Hypothalamus (tissue), 51 donors: ENCODE results near the gene TLK2.
A peak's percentile ranks its signal among the peaks of the same experiment; 100 is the strongest.
"Not testable (repeated sequence)": the region's sequence is repeated elsewhere in the genome, so short reads cannot be mapped to it uniquely, and the experiment has no call there.

ENCODE experiments used
- DNase-seq, 51 donors: peaks; one replicate each; lab custom pipeline; 2025; lab: John Stamatoyannopoulos, UW

TLK2 gene

DNA sequence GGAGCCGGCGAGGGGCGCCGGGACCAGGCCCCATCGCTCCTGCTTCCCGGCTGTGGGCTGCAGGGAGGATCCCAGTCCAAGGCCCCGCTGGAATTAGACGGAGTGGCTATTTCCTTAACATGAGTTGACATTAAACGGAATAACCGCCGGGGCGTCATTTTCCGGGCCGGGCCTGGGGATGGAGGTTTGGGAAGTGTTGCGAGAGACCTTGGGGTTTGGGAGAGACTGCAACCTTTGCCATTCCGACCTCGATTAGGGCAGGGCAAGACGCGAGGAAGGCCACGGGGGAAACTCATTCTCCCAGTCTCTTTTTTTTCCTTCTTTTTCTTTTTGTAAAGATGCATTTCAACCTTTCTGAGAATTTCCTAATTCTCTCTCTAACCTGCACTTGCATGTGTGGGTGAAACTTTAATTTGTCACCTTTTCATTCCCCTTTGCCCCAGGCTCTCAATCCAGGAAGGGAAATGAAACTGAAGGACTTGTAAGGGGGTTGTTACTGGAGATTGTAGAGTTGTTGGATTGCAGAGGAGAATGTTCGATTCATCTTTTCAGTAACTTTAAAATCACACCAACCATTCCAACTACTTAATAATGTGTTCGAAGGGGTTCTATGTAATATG, 1.1 kb downstream of the TLK2 start:
- peak in 23 of 51 donors; percentile 3 to 42 (median 13) for DNase-seq

DNA sequence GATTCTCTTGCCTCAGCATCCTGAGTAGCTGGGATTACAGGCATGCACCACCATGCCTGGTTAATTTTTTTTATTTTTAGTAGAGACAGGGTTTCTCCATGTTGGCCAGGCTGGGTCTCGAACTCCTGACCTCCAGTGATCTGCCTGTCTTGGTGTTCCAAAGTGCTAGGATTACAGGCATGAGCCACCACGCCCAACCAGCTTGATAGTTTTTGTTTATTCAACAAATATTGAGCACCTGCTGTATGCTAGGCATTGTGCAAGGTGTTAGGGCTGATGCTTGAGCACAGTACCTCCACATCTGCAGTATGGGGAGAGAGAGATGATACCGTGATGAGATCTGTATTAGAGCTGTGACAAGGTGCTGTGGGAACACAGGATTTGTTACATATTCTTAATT, 3.9 kb downstream of the TLK2 start:
- not testable (repeated sequence) for DNase-seq

DNA sequence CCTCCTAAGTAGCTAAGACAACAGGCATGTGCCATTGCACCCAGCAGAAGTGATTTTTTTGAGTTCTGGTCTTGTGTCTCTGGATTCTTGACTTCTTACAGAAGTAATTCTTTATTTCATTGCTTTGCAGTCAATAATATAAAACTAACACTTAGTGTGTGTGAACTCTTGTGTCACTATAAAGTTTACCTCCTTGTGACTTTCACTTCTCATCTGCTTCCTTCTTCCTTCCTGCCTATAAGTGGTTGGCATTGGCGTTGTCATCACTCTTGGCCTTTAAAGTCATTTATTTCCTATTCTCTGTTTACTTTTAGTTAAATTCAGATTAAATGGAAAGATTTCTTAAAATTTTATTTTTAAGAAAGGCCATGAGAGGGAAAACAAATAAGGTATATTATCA, 12.4 kb downstream of the TLK2 start:
- DNase-seq: not testable (repeated sequence)

DNA sequence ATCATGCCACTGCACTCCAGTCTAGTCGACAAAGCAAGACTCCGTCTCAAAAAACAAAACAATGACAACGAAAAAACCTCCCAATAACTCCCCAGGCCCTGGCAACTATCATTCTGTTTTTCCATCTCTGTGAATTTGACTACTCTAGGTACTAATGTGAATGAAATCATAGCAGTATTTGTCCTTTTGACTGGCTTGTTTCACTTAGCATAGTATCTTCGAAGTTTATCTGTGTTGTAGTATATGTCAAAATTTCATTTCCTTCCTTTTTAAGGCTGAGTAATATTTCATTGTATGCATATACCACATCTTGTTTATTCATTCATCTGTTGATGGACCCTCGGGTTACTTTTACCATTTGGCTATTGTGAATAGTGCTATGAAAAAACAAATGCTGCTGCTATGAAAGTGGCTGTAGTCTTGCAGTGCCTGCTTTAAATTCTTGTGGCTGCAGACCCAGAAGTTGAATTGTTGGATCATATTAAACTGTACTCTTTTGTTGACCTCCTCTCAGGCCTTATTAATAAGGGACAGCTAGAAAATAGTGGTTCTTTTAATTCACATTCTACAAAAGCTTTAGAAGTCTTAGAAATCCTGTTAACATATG, 14.5 kb downstream of the TLK2 start:
- not testable (repeated sequence) for DNase-seq

DNA sequence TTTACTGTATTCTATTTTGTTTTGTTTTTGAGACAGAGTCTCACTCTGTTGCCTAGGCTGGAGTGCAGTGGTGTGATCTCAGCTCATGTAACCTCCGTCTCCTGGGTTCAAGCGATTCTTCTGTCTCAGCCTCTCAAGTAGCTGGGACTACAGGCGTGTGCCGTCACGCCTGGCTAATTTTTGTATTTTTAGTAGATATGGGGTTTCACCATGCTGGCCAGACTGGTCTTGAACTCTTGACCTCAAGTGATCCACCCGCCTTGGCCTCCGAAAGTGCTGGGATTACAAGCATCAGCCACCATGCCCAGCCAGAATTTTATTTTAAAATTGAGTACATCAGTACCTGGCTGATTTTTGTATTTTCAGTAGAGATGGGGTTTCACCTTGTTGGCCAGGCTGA, 15.4 kb downstream of the TLK2 start:
- DNase-seq: not testable (repeated sequence)

DNA sequence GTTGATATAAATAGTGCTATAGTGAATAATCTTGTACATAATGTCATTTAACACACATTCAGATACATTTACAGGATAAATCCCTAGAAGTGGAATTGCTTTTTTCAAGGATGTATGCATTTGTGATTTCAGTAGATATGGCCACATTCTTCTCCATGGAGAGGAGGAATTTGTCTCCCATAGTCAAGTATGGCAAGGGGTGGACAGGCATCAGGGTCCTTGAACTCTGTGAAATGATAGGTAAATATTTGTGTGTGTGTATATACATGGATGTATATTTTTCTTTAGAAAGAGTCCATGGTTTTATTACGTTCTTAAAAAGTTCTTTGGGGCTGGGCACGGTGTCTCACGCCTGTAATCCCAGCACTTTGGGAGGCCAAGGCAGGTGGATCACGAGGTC, 17.7 kb downstream of the TLK2 start:
- DNase-seq: not testable (repeated sequence)

DNA sequence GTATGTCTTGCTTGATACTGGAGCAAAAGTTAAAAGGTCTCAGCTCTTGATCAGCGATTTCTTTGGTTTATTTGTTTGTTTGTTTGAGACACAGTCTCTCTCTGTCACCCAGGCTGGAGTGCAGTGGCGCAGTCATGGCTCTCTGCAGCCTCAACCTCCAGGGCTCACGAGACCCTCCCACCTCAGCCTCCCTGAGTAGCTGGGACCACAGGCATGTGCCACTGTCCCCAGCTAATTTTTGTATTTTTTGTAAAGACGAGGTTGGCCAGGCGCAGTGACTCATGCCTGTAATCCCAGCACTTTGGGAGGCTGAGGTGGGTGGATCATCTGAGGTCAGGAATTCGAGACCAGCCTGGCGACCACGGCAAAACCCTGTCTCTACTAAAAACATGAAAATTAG, 20.2 kb downstream of the TLK2 start:
- DNase-seq: not testable (repeated sequence)

DNA sequence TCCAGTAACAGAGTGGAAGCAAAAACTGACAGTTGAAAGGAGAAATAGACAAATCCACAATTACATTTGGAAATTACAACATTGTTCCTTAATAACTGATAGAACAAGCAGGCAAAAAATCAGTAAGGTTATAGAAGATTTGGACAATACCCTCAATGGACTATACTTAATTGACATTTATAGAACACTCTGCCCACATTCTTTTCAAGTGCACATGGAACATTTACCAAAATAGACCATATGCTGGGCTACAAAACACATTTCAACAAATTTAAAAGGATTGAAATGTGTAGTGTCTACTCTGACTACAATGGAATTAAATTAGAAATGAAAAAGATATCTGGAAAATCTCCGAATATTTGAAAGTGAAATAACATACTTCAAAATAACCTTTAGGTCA, 21.8 kb downstream of the TLK2 start:
- DNase-seq: not testable (repeated sequence)

DNA sequence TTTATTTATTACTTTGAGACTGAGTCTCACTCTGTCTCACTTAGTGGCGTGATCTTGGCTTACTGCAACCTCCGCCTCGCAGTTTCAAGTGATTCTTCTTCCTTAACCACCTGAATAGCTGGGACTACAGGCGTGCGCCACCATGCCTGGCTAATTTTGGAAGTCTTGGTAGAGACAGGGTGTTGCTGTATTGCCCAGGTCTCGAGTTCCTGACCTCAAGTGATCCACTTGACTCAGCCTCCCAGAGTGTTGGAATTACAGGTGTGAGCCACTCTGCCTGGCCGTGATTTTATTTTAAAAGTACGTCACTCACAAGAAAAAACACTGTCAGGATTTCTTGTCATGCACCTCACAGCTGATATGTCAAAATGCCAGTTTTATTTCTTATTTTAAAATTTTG, 26.2 kb downstream of the TLK2 start:
- DNase-seq: not testable (repeated sequence)

DNA sequence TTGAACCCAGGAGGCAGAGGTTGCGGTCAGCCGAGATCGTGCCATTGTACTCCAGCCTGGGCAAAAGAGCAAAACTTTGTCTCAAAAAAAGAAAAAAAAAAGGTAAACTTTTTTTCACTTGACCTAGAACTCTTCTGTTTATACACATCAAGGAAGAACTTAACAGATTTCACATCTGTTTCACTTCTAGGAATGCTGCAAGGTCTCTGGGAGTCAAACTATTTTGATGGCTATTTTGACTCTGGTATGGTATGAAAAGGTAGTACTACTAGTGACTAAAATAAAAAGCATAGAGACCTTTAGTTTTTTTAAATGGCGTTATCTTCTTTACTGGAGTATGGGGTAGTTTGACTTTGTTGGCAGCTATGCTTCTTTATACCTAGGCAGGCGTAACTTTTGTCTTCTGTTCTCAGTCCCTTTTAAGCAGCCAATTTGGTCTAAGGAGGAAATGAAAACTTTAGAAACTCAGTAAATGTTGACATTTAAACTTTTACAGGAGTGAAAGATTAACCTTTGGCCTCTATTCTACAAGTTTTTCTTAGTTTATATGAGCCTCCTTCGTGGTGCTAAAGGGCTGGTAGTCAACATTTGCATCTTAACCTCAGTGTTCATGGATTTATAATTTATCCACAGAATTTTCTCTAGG, 28.7 kb downstream of the TLK2 start:
- DNase-seq: not testable (repeated sequence)

DNA sequence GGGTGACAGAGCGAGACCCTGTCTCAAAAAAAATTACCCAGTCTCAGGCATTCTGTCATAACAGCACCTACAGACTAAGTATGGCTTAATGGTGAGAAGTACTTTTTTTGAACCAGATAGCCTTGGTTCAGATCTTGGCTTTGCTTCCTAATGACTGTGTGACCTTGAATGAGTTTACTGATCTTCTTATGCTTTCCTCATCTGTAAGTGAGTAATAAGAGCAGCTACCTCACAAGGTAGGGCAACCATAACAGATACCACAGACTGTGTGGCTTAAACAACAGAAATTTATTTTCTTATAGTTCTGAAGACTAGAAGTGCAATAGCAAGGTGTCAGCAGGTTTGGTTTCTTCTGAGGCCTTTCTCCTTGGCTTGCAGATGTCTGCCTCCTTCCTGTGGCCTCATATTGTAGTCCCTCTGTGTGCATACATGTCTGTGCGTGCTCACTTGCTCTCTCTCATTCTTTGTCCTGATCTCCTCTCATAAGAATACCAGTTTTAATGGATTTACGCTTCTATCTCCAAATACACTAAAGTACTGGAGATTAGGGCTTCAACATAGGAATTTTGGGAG, 31.7 kb downstream of the TLK2 start:
- not testable (repeated sequence) for DNase-seq

DNA sequence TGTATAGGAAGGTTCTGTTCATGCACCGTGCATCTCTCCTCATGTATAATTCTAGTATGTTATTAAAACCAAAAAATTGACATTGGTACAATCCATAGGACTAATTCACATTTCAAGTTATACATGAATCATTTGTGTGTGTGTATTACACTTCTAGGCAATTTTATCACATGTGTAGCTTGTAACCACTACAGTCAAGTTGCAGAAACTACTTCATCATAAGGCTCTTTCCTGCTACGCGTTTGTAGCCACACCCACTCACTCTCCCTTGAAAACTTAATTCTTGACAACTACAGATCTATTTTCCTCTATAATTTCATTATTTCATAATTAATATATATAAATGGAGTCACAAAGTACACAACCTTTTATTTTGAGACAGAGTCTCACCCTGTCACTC, 32.4 kb downstream of the TLK2 start:
- DNase-seq: not testable (repeated sequence)

DNA sequence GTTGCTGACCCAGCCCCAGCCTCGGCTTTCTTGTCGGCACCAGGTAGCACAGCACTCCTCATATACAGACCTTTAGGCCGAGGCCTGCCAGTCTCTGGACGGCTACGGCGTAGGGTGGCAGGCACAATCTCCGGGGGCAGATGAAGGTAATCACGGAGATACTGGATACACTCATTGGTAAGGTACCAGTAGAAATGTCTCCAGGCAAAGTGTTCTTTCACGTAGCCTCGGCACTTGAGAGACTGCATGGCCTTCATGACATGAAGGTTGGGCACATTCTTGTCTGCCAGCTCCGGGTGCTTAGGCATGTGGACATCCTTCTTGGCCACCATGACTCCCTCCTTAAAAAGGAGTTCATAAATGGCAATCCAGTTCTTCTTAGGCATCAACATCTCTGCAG, 37.8 kb downstream of the TLK2 start:
- not testable (repeated sequence) for DNase-seq

DNA sequence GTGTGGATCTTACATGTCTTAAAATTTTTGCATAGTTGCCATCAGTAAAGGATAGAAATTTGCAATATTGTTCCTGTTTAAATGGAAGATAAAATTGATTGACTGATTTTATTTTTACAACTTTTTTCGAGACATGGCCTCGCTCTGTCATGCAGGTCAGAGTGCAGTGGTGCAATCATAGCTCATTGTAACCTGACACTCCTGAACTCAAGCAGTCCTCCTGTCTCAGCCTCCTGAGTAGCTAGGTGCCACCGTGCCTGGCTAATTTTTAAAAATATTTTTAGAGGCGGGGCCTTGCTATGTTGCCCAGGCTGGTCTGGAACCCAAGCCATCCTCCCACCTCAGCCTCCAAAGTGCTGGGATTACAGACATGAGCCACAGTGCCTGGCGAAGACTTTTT, 42.7 kb downstream of the TLK2 start:
- not testable (repeated sequence) for DNase-seq

DNA sequence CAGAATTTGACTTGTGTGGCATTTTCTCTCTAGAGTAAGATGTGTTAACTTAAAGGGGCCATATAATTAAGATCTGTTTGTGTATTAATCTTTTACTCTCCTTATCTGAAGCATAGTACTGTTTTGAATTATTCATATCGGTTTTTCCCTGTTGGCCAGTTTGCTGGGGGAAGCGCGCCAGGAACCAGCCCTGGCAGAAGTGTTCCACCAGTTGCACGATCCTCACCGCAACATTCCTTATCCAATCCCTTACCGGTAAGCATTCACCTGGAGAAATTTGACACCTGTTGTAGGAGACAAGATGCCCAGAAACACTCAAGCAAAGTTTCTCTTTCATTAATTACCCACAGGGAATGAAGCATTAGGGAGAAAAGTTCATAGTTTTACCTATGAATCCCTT, 45.5 kb downstream of the TLK2 start:
- not testable (repeated sequence) for DNase-seq

DNA sequence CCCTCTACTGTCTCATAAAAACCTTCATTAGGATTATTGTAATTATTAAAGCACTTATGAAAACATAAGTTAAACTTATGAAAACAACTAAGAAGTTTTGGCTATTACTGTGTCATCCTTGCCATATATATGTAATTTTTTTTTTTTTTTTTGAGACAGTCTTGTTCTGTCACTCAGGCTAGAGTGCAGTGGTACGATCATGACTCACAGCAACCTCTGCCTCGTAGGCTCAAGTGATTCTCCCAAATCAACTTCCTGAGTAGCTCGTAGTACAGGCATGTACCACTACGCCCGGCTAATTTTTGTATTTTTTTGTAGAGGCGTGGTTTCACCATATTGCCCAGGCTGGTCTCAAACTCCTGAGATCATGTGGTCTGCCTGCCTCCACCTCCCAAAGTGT, 46.7 kb downstream of the TLK2 start:
- not testable (repeated sequence) for DNase-seq

DNA sequence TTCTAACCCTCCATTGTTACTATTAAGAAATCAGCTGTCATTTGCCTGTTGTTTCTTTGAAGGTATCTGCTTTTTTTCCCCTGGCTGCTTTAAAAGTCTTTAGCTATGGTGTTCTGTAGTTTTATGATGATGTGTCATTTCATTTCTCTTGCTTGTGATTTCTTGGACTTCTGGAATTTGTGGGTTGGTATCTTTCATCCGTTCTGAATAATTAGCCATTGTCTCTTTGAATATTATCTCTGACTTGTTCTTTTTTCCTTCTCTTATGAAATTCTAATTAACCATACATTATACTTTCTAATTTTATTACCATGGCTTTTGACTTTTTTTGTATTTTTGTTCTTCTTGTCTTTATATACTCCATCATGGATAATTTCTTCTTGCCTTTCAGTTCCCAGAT, 52.3 kb downstream of the TLK2 start:
- not testable (repeated sequence) for DNase-seq

DNA sequence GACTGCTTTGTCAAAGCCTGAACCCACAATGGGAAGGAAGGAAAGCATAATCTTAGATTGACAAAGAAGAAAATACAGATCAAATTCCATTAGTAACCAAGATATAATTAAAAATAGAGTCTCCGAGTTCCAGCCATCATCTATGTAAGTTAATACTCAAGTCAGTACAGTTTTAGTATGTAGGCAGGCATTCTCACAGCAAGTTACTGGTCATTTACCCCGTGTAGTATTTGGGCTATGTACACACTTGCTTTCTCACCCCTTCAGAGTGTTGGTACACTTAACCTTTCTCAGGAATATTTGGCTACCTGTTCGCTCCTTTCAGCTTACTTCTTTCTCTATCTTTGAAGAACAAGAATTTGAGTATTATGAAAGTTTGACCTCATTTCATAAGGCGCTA, 57.9 kb downstream of the TLK2 start:
- not testable (repeated sequence) for DNase-seq

DNA sequence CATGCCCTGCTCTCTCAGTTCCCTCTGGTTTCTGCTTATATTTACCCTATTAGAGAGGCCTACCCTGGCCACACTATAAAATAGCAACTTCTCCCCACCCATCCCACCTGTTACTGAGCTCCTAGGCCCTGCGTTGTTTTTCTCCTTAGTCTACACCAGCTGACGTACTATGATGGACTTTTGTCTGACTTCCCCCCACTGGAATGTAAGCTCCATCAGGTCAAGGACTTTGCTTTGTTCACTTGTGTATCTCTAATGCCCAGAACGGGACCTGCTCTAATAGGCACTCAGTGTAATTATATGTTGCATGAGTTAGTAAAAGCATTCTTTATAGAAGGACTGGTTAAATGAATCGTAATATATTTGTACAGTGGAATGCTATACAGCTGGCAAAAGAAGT, 62.4 kb downstream of the TLK2 start:
- DNase-seq: not testable (repeated sequence)

DNA sequence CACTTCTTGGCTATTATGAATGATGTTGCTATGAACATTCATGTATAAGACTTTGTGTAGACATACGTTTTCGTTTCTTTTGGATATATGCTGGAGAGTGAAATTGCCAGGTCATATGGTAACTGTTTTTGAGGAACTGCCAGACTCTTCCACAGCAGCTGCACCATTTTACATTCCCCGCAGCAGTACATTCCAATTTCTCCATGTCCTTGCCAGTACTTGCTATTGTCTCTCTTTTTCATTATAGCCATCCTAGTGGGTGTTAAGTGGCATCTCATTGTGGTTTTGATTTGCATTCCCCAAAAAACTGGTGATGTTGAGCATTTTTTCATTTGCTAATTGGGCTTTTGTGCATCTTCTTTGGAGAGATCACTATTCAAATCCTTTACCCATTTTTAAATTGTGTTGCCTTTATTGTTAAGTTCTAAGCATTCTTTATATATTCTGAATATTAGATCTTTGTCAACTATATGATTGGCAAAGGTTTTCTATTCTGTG, 64.7 kb downstream of the TLK2 start:
- peak in 1 of 51 donors; percentile 5 for DNase-seq

DNA sequence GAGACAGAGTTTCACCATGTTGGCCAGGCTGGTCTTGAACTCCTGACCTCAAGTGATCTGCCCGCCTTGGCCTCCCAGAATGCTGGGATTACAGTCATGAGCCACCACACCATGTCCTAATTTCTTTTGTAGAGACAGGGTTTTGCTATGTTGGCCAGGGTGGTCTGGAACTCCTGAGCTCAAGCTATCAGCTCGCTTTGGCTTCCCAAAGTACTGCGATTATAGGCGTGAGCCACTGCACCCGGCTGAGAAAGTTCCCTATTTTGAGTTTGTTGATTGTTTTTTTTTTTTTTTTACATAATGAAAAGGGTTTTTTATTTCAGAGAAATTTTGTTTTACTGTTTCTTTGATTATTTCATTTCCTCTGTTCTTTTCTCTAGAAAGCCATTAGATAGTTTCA, 67.4 kb downstream of the TLK2 start:
- not testable (repeated sequence) for DNase-seq
